ENCODE measurements around the gene PELI1.

DNA sequence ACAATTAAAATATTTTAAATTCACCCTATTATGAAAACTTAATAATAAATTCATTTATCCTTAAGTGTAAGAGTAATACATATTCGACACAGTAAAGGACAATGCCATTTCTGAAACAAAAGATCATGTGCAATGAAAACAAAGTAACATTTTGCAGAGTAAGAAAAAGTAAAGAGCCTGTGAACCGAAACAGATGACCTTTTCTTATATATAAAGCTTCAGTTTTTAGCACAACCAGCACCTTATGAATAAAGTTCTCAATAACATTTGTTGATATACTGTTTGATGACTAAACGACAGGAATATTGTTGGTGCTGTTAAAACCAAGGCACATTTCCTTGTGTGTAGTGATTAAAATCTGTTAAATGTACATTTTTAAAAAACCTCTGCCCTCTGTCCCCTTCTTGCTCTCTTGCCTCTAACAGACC lies 1.5 kb downstream of the PELI1 start:
- TF ChIP-seq, protein P1, sequence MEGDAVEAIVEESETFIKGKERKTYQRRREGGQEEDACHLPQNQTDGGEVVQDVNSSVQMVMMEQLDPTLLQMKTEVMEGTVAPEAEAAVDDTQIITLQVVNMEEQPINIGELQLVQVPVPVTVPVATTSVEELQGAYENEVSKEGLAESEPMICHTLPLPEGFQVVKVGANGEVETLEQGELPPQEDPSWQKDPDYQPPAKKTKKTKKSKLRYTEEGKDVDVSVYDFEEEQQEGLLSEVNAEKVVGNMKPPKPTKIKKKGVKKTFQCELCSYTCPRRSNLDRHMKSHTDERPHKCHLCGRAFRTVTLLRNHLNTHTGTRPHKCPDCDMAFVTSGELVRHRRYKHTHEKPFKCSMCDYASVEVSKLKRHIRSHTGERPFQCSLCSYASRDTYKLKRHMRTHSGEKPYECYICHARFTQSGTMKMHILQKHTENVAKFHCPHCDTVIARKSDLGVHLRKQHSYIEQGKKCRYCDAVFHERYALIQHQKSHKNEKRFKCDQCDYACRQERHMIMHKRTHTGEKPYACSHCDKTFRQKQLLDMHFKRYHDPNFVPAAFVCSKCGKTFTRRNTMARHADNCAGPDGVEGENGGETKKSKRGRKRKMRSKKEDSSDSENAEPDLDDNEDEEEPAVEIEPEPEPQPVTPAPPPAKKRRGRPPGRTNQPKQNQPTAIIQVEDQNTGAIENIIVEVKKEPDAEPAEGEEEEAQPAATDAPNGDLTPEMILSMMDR (IDR thresholded peaks at IDR 0.05; ENCODE audit: low read depth, low read length), result no peak
- TF ChIP-seq, protein P2, sequence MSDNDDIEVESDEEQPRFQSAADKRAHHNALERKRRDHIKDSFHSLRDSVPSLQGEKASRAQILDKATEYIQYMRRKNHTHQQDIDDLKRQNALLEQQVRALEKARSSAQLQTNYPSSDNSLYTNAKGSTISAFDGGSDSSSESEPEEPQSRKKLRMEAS (IDR thresholded peaks at IDR 0.05; ENCODE audit: low read depth, low read length), result no peak

Data from NB4 (cell line).